ENCODE measurements around the gene SNRNP35. TPM values are rescaled to one million over a fixed set of nuclear protein-coding genes. Genes with fewer than 3 reads are reported as not detected.

Gene SNRNP35
- total and polyA plus RNA-seq, 2 donors (not counting 1 experiment from before 2014, with no cell fraction given) = 33.8 to 57.8 TPM

GRCh38 chr12:123494124-123494851, 36.3 kb downstream of the SNRNP35 start:
- WGBS (ENCODE audit: insufficient coverage) = 96% methylated on average over 18 of the region's 18 CpGs
- no peak overlapping the region for H2AFZ ChIP-seq (ENCODE audit: insufficient read depth, low read depth, low read length, poor library complexity, severe bottlenecking)
- intact Hi-C loops (cut with micrococcal nuclease) = no loop called here

More at GRCh38 chr12:123494124-123494851, 36.3 kb downstream of the SNRNP35 start:
- Mint-ChIP-seq H3K27me3 (no peaks in the 10 kb centered on the region), H3K4me1 (no peaks in the 10 kb centered on the region), H3K27ac (no peak overlapping the region), H3K4me3 (no peak overlapping the region), H3K9me3 (ENCODE audit: insufficient read depth) (no peaks in the 10 kb centered on the region)
- Histone ChIP-seq H3K27me3 (replicated peaks in 1 of 4; ENCODE audit: control extremely low read depth in 1 of 4, control insufficient read depth in 3 of 4, insufficient read depth in 4 of 4, low read length in 3 of 4) (no peaks in the 10 kb centered on the region), H3K4me3 (ENCODE audit: control extremely low read depth in 1 of 5, extremely low read depth in 1 of 5, insufficient read depth in 1 of 5, low read depth in 2 of 5, low read length in 4 of 5) (no peak overlapping the region), H3K9ac (ENCODE audit: low read length) (no peak overlapping the region), H3K79me2 (ENCODE audit: control insufficient read depth, insufficient read depth, low read length) (no peaks in the 10 kb centered on the region), H3K4me1 (ENCODE audit: control insufficient read depth in 2 of 2, insufficient read depth in 2 of 2, low read length in 2 of 2) (no peaks in the 10 kb centered on the region), H3K36me3 (replicated peaks in 1 of 2; ENCODE audit: control extremely low read depth in 1 of 2, control insufficient read depth in 1 of 2, extremely low read depth in 1 of 2, insufficient read depth in 2 of 2, low read length in 1 of 2) (no peaks in the 10 kb centered on the region), H3K27ac (ENCODE audit: low read length in 2 of 2) (no peak overlapping the region), H3K4me2 (replicated peaks; ENCODE audit: low read depth, low read length, poor library complexity, severe bottlenecking) (no peak overlapping the region), H4K20me1 (ENCODE audit: control insufficient read depth, insufficient read depth, low read length, poor library complexity, severe bottlenecking) (no peaks in the 10 kb centered on the region), H3K9me3 (ENCODE audit: control extremely low read depth in 1 of 3, control insufficient read depth in 2 of 3, insufficient read depth in 1 of 3, low read length in 2 of 3) (no peaks in the 10 kb centered on the region)
- TF ChIP-seq EZH2 (IDR thresholded peaks at IDR 0.05; ENCODE audit: borderline replicate concordance, insufficient read depth, low read depth, low read length, poor library complexity, severe bottlenecking) (no peak), CTCF (IDR thresholded peaks at IDR 0.05) (no peak)
- CTCF ChIA-PET = interaction anchor here (0.7 to 0.9 kb wide), 2 partner anchors 12 to 83 kb away, joined by 3 read pairs; no protein-coding TSS in a partner anchor
- DNase-seq (no peak), ATAC-seq (ENCODE audit: low read depth) (no peak)
- POLR2A ChIA-PET = no interaction called here
